ENCODE measurements around the gene SHQ1.
A peak's percentile ranks its signal among the peaks of the same experiment; 100 is the strongest.

Gene SHQ1

DNA sequence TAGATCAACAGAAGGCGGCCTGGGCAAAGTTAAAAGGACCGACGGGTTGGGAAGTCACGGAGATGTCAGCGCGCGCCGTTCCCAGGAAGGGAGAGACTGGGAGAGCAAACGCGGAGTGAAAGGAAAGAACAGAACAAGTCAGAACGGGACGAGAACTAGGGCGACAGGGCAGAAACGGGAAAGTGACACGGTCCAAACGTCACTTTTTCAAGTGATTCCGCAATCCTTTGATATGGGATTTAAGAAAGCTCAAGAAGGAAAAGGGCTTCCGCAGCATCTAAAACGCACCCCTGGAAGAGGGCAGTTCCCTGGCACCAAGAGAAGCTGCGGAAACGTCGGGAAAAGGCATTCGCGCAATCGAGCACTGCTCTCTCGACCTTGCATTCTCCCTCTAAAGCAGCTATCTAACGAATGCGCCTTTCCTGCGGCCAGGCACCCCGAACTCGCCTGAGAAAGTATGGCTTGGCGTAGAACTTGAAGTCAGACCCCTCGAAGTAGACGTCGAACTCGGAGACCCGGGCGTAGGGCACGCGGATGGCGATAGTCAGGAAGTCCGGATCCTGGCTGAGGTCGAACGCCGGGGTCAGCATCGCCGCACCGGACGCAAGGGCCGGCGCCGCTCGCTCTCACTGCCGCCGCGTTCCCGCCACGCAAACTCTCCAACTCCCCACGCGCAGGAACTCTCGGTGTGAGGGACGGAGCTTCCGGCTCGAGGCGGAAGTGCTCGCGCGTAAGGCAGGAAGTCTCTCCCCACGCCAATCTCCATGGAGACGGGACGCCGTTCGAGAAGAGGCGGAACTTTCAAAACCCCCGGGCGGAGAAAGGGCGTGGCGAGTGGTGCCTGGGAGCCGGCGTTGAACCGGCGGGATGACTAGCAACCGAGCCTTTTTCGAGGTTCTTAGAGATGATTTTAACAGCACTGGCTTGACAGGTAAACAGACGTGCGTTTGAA is at the start of gene SHQ1:
Gene SHQ1, minus strand, starts transcription at position 695 of the 952 bp plus-strand sequence. Its CDS starts 105 bp downstream, at position 590.
- DNase-seq (ENCODE audit: extremely low read depth in 1 of 2, low read depth in 1 of 2): peak; percentile 85 to 89

DNA sequence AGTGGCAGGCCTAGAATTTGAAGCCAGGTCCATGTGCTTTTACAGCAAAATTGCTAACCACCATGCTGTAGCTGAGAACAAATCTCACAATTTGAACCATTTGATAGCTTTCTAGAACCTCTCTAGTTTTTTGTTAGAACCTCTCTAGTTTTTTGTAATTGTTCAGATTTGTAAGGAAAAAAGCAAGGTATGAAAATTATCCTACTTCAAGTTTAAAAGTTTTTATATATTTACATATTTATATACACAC is 49.4 kb upstream of the SHQ1 start:
- no peak for DNase-seq (ENCODE audit: extremely low read depth in 1 of 2, low read depth in 1 of 2)

DNA sequence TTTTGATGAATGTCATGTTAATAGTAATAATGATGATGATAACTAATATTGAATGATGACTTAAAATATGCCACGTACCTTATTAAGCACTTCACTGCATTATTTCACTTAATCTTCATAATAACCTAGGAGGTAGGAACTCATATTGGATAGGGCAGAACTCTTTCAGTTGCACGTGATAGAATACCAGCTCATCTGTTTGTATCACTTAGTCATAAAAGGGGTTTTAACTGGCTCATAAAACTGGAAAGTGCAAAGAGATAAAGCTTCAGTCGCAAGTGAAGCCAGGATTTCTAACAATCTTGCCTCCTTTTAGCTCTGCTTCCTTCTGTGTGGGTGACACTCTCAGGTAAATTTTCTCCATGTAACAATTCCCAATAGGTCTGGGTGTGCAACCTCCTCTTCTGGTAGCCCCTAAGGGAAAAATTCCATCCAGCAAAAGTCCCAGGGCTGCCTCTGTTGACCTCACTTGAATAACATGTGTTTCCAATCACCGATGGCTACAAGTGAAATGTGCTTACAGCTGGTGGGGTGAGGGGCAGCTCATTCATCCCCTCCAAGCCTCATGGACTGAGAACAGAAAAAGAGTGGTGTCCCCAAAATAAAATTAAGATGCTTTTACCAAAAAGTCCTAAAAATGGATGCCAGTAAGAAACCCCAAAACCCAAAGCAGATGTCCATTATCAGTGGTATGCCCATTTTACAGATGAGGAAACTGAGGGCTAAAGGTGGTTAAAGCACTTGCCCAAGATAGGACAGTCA is 48.9 kb upstream of the SHQ1 start:
- no peak for DNase-seq (ENCODE audit: extremely low read depth in 1 of 2, low read depth in 1 of 2)

DNA sequence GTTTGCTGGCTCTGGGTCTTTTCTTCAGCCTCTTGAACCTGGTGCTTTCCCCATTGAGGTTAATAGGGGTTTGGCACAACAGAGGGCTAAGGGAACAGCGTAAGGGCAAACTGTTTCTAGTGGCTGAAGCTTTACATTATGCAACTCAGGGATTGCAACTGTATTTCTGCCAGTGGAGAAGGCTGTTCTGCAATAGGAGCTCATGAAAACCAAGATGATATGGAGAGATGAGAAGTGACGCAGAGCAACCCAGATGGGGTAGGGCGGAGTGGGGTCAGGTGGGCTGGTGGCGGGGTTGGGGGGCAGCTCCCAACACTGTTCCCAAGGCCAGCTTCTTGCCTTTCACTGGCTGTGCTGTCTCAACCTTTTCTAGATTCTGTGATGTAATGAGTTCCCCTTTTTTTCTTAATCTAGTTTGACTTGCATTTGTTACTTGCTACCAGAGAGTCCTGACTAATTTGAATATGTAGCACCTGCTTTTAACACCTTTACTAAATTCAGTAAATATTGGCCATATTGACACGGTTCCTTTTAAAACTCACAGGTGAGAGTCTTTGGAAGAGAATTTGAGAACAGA is 46.8 kb upstream of the SHQ1 start:
- no peak for DNase-seq (ENCODE audit: extremely low read depth in 1 of 2, low read depth in 1 of 2)

DNA sequence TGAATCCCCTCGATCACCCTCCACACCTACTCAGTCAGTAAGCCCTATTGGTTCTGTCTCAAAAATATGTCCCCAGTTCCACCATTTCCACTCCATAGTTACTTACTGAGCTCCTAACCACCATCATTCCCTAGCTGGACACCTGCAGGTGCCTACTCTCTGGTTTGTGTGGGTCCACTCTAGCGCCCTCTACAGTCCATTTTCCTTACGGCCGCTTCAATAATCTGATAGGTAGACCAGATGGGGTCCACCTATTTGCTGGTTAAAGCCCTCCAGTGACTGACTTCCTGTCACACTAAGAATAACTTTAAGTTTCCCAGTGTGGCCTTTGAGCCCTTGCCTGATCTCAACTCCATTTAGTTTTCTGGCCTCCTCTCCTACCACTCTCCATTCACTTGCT is 44.6 kb upstream of the SHQ1 start:
- DNase-seq (ENCODE audit: extremely low read depth in 1 of 2, low read depth in 1 of 2): no peak

DNA sequence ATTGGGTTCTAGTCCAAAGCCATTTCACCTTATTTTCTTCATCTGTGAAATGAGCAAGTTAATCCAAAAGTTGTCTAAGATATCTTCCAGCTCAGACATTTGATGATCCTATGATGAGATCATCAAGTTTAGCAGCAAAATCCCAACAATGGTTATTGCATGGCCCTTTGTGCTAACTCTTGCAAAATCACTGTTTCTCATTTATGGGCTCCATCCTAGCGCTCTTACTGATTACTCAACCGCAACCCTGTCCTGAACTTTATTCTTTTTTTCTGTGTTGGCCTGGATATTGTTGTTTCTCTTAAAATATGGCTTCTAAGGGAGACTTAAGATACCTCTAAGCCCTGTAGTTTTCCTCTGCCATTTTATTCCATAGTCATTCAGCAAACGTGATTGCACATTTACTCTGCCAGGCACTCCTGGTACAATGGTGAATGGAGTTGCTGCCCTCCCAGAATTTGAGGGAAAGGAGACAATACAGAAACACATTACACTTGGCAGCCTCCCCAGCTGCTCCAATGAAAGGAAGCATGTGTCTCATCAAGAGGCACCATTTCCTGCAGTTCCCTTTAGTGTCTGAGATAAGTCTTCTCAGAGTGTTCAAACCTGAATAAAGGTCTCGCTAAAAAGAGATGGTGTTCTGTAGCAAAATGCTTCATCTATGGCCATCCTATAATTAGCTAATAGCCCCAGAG is 44.0 kb upstream of the SHQ1 start:
- DNase-seq (ENCODE audit: extremely low read depth in 1 of 2, low read depth in 1 of 2): no peak

DNA sequence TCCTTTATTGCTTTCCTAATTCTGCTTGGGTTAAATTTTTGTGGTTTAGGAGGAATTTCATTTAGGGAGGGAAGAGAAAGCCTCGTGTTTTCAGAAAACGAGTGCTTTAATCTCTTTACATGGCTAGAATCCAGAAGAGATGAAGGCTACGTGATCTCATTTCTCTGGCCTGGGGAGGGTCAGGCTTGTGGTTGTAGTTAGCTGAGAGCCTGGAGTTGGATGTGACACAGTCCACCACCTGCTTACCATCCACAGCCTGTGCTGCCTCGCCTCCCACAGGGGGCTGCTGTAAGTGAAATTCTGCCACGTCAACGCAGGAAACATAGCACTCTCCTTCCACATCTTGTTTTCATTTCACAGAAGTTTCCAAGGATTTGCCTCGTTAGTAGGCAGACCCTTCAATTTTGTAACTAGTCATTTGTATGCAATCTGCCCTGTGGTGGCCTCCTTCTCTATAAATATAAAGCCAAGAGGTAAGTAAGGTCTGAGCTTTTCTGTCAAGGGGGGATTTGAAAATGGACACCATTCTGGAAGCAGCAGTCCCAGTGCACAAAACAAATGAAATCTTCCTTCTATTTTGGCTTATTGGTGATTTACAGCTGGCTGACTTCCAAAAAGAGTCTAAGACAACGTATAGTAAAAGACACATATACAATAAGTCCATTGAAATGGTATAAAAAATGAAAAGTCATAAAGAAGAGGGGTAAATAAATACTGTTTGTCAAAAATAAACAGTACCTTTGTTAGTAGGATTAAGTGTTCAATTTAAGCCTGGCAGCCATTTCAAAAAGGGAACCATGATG is 43.0 kb upstream of the SHQ1 start:
- no peak for DNase-seq (ENCODE audit: extremely low read depth in 1 of 2, low read depth in 1 of 2)

DNA sequence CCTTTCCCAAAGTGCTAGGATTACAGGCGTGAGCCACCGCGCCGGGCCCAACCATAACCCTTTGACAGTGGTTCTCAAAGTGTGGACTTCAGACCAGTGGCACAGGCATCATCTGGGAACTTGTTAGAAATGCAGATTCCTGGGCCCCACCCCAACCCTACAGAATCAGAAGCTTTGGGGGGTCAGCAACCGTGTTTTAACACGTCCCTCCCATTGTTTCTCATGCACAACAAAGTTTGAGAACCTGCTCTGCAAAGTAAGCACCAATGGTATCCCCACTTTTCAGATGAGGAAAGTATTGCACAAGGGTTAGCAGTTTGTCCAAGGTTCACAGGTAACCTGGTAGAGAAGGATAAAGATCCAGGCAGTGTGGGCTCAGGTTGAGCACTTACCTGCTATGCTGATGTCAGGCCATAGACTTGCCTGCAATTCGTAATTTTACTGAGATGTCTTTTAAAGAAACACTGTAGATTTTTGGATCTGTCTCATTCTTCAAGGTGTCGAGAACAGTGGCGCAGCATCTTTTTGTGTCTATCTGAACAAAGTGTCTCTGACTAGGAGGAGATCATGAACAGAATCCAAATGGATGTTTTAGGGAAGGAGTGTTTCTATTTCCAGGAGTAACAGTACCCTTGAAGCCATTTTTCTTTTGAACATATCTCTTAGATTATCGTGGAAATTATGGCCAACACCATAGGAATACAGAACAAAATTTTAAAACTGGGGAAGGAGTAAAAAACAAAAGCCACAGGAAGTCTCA is 42.1 kb upstream of the SHQ1 start:
- no peak for DNase-seq (ENCODE audit: extremely low read depth in 1 of 2, low read depth in 1 of 2)

DNA sequence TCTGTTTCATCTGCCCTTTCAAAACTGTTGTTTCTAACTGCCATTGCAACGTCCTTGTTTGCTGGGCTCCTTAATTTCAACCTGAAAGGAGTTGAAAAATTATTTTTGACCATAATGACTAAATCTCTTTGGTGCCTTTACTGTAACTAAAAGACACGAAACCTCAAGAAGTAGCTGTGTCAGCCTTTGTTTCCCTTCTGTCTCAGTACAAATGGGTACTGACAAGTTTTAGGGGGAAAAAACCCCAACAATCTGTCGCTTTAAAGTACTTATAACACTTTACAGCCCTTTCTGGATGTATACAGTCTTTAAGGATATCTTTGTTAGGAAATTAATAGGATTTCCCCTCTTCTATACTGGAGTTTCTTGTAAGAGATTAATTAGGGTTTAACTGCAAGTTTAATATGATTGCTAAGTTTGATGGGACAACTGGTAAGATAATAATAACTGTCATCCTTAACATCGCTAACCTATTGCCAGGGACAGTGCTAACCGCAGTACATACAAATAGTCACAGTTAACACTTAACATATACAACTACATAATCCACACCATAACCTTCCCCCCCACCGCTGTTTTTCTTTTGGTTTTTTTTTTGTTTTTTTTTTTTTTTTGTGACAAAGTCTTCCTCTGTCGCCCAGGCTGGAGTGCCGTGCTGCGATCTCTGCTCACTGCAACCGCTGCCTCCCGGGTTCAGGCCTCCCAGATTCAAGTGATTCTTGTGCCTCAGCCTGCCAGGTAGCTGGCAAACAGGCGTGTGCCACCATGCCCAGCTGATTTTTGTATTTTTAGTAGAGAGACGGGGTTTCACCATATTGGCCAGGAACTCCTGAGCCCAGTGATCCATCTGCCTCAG is 41.3 kb upstream of the SHQ1 start:
- no peak for DNase-seq (ENCODE audit: extremely low read depth in 1 of 2, low read depth in 1 of 2)

DNA sequence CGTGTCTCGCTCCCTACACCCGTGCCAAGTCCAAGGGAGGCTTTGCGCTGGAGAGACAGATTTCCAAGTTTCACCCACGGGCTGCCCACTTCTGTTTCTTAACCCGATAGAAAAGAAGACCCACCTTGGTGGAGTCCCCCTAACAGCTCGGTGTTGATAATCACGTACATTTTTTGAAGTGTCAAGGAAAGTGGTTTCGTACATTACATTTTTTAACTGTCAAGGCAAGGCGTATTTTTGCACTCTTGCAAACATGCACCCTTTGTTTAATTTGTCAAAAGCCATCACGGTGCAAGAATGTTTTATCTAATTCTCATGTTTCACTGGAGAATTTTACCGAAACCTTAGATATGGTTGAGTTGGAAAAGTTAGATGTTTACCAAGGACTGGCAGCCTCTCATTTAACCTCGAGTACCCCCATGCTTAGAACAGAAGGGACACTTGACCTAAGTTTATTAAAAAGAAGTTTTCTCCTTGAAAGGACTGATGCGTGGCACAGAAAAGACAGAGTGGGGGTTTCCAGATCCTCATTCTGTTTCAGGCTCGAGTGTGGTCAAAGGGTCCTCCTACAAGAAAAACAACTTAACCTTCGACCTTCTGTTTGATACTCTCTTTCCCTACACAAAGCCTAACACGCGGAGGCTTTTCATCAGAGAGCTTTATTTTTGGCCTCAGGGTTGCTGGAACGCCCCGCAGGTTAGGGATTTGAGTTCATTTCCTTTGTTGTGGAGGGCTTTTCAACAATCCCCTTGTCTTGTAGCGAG is 40.5 kb upstream of the SHQ1 start:
- no peak for DNase-seq (ENCODE audit: extremely low read depth in 1 of 2, low read depth in 1 of 2)

DNA sequence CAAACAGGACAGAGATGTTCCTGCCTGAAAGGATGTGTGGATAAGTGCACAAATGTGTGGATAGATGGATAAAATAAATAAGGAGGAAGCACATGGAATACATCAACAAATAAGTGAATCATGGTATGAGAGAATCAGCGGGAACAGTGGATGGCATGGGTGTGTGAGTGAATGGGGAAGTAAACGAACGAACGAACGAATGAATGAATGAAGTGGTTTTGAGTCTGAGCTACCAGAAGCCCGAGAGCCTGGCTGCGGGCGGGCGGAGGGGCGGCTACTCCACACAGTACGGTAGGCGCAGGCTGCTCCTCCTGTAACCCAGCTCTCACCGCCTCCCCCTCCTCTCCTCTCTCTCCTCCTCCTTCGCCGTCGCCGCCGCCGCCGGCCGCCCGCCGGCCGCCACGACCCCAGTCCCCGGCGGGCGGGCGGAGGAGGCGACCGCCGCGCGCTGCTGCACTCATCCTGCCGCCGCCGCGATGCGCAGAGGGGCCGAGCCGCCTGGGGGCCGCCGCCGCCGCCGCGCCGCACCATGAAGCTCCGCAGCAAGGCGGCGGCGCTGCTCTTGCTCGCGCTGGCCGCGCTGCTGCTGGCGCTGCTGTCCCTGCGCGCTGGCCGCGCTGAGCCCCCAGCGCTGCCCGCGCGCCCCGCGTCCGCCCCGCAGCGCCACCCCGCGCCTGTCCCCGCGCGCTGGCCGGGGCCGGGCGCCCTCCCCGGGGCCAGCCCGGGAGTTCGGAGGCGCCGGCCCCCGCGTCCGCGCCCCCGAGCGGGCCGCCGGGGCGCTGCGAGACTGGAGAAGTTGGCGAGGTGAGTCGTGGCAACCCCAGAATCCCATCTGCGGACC is 39.7 kb upstream of the SHQ1 start, which contains the start of gene GXYLT2:
Gene GXYLT2, plus strand, starts transcription at position 342 of the 841 bp plus-strand sequence. Its CDS starts 188 bp downstream, at position 530.
- DNase-seq (ENCODE audit: extremely low read depth in 1 of 2, low read depth in 1 of 2): no peak

DNA sequence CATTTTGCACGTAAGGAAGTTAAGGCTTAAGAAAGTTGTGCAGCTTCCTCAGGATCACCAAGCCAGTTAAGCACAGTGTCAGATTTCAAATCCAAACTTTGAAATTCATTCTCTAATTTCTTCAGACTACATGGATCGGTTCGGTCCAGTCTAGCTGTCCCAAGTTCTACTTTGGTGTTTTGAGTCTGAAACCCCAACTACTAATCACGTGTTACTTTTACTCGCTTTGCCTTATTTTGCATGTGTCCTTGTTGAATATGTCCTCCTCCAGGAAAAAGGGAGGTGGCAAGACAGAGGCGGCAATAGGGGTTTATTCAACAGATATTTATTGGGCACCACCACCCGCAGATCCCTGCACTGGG is 39.1 kb upstream of the SHQ1 start:
- DNase-seq (ENCODE audit: extremely low read depth in 1 of 2, low read depth in 1 of 2): no peak

DNA sequence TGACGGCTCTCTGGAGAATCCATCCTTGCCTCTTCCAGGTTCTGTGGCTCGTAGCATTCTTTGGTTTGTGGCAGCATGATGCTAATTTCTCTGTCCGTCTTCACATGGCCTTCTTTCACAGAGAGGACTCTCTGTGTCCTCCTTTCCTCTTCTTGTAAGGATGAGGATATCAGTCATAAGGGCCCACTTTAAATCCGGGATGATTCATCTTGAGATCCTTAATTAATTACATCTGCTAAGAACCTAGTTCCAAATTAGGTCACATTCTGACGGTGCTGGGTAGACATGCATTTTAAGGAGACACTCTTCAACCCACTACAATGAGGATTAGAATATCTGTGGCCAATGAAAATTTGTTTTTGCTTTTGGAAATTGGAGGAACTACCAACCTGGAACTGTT is 23.9 kb upstream of the SHQ1 start:
- DNase-seq (ENCODE audit: extremely low read depth in 1 of 2, low read depth in 1 of 2): no peak

DNA sequence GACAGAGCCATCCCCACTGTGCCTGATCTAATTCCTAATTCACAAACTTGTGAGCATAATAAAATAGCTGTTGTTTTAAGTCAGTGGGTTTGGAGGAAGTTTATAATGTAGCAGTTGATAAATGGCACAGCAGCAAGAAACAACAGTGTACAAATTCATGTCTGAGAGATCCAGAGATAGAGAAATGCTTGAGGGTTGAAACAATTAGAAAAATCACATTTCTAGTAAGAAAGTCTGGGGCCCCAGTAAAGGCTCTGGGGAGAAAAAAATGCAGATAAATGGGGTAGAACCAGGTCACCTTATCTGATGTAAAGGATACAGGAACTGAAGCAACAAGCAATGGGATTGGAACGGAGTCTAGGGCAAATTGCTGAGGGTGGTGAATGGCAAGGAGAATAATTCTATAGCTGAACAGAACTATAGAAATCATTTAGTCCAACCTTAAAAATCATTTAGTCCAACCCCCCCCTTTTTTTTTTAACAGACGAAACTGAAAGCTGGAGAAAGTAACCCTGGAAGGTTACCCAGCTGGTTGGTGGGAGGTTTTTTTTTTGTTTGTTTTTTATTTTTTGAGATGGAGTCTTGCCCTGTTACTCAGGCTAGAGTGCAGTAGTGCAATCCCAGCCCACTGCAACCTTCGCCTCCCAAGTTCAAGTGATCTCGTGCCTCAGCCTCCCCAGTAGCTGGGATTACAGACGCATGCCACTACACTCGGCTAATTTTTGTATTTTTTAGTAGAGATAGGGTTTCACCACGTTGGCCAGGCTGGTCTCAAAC is 14.3 kb upstream of the SHQ1 start:
- no peak for DNase-seq (ENCODE audit: extremely low read depth in 1 of 2, low read depth in 1 of 2)

DNA sequence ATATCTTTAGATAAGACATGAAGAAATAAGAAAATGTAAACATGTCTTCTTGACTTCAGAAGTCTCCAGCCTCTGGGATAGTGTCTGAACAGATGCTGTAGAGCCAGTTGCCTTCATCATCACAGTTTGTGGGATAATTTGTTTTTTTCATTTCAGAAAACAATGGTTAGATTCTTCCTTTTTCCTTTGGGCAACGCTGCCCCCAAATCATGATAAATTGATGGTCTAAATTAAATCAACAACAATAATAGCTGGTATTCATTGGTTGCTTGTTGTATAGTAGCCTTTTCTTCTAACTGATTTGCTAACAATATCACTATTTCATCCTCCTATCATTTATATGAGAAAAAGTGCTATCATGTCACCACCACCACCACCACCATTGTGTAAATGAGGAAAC is 12.6 kb upstream of the SHQ1 start:
- DNase-seq (ENCODE audit: extremely low read depth in 1 of 2, low read depth in 1 of 2): no peak

DNA sequence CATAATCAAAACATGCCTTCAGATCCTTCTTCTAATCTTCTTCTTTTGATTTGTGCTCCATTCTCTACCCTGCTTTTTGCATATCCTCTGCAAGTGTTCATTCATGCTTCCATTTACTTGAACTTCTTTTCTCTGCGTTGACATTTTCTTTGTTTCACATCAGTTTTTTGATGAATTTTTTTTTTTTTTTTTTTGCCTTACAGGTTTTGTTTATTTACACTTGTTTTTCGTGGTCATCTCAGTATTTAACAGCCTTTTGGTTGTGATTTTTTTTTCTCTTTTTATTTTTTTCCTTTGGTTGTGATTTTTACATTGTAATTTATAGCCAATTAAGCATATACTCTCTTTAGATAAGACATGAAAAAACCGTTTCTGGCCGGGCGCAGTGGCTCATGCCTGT is 11.8 kb upstream of the SHQ1 start:
- DNase-seq (ENCODE audit: extremely low read depth in 1 of 2, low read depth in 1 of 2): no peak

Measured in activated CD8-positive, alpha-beta memory T cell treated with anti-CD3 and anti-CD28 coated beads for 1 hour (primary cell).